ENCODE results near the gene FBL. TPM values are rescaled to one million over a fixed set of nuclear protein-coding genes. Genes with fewer than 3 reads are reported as not detected.
"Not testable (repeated sequence)": the region's sequence is repeated elsewhere in the genome, so short reads cannot be mapped to it uniquely, and the experiment has no call there.

Gene FBL
- total RNA-seq, 1 donor from 2014 or later = 135 TPM

DNA sequence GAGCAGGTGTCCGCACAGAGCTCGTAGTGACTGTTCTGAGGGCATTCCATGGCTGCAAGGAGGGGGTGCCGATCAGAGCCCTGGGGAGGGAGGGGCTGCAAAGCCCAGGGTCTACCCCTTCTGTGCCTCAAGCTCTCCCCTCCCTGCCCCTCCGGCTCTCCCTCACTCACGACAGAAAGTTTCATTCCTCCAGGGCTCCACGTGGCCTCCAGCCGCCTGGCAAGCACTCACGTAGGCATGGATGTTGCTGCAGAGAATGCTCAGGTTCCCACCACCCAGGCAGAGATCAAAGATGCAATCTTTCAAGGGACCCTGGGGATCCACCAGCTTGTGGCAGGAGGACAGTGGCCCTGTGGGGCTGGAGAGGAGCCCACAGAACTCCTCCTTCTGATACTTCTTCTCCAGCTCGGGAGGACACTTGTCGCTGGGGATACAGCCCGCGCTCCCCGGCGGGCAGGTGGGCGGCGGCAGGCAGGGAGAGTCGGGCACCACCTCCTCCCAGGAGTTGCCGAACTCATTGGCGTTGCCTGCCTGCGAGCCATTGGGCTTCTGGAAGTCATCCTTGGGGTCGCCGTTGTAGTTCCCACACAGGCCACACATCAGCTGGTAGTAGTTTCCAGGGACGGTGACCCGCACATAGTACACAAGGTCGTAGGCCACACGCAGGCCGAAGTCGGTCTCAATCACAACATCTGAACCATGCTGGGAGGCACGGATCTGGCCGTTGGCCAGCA, 39.8 kb upstream of the FBL start:
- H3K79me2 ChIP-seq (ENCODE audit: insufficient read depth, low read length); H3K36me3 Mint-ChIP-seq (ENCODE audit: low read depth, unreplicated experiment); H3K4me3 ChIP-seq (ENCODE audit: insufficient read depth, low read depth, low read length); H3K4me2 ChIP-seq (ENCODE audit: low read length); H3K9me3 ChIP-seq (ENCODE audit: insufficient read depth, low read depth, low read length); H4K20me1 ChIP-seq (ENCODE audit: insufficient read depth, low read length); DNase-seq (ENCODE audit: low read depth); H3K36me3 ChIP-seq (ENCODE audit: insufficient read depth, low read length); H3K4me1 Mint-ChIP-seq (ENCODE audit: low read depth, unreplicated experiment); H3K9ac ChIP-seq (ENCODE audit: low read length); H3K4me3 Mint-ChIP-seq (ENCODE audit: unreplicated experiment); H3K4me1 ChIP-seq (ENCODE audit: insufficient read depth, low read length); H2AFZ ChIP-seq (ENCODE audit: low read depth, low read length); H3K27ac Mint-ChIP-seq (ENCODE audit: unreplicated experiment); H3K27me3 ChIP-seq (ENCODE audit: insufficient read depth, low read length); FAIRE-seq; H3K27ac ChIP-seq (ENCODE audit: low read depth, low read length); H3K9me3 Mint-ChIP-seq (ENCODE audit: unreplicated experiment): not testable (repeated sequence)
- peaks cover 14% of the 10 kb centered on the region for H3K27me3 Mint-ChIP-seq (ENCODE audit: low read depth, unreplicated experiment)

DNA sequence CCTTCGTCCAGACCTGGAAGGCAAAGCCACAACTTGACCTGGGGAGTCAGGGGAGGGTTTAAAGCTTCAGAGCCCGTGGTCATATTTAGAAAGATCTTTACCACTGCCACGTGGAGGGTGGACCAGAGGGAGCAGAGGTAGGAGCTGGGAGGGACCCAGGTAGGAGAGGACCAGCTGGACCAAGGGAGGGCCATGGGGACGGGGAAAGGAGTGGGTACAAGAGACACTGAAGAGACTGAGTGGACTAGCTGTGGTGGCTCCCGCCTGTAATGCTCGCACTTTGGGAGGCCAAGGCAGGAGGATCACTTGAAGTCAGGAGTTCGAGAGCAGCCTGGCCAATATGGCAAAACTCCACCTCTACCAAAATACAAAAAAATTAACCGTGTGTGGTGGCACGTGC, 38.5 kb upstream of the FBL start:
- not testable (repeated sequence) for H3K27ac ChIP-seq (ENCODE audit: low read depth, low read length); H3K4me3 ChIP-seq (ENCODE audit: insufficient read depth, low read depth, low read length); H3K9me3 Mint-ChIP-seq (ENCODE audit: unreplicated experiment); H3K27ac Mint-ChIP-seq (ENCODE audit: unreplicated experiment); H3K9me3 ChIP-seq (ENCODE audit: insufficient read depth, low read depth, low read length); H4K20me1 ChIP-seq (ENCODE audit: insufficient read depth, low read length); H3K4me3 Mint-ChIP-seq (ENCODE audit: unreplicated experiment); H2AFZ ChIP-seq (ENCODE audit: low read depth, low read length); H3K4me1 ChIP-seq (ENCODE audit: insufficient read depth, low read length); H3K36me3 ChIP-seq (ENCODE audit: insufficient read depth, low read length); H3K4me2 ChIP-seq (ENCODE audit: low read length); H3K27me3 ChIP-seq (ENCODE audit: insufficient read depth, low read length); H3K4me1 Mint-ChIP-seq (ENCODE audit: low read depth, unreplicated experiment); H3K36me3 Mint-ChIP-seq (ENCODE audit: low read depth, unreplicated experiment); H3K9ac ChIP-seq (ENCODE audit: low read length); H3K27me3 Mint-ChIP-seq (ENCODE audit: low read depth, unreplicated experiment); DNase-seq (ENCODE audit: low read depth); FAIRE-seq; H3K79me2 ChIP-seq (ENCODE audit: insufficient read depth, low read length)

DNA sequence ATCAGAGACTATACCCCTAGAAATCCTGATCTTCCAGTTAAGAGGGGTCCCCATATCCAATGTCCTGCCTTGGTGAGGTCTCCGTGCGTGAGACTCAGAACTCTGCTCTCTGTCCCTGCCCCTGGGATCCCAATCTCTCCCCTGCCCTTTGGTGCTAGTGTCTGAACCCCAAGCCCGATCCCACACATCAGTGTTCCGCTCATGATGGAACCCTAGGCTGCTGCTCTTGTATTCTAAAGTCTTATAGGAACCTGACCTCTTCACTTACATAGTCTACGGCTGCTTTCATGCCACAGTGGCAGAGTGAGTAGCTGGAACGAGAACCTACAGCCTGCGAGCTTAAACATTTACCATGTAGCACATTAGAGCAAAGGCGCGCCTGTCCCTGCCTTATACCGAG, 36.5 kb upstream of the FBL start:
- not testable (repeated sequence) for H3K9me3 ChIP-seq (ENCODE audit: insufficient read depth, low read depth, low read length); H3K4me2 ChIP-seq (ENCODE audit: low read length); DNase-seq (ENCODE audit: low read depth); H3K9ac ChIP-seq (ENCODE audit: low read length); H3K4me3 Mint-ChIP-seq (ENCODE audit: unreplicated experiment); H3K27ac Mint-ChIP-seq (ENCODE audit: unreplicated experiment); H3K36me3 Mint-ChIP-seq (ENCODE audit: low read depth, unreplicated experiment); H3K4me3 ChIP-seq (ENCODE audit: insufficient read depth, low read depth, low read length); H3K9me3 Mint-ChIP-seq (ENCODE audit: unreplicated experiment); H3K27ac ChIP-seq (ENCODE audit: low read depth, low read length); H2AFZ ChIP-seq (ENCODE audit: low read depth, low read length); H3K79me2 ChIP-seq (ENCODE audit: insufficient read depth, low read length); H3K27me3 ChIP-seq (ENCODE audit: insufficient read depth, low read length); H3K4me1 ChIP-seq (ENCODE audit: insufficient read depth, low read length); FAIRE-seq; H3K36me3 ChIP-seq (ENCODE audit: insufficient read depth, low read length); H3K4me1 Mint-ChIP-seq (ENCODE audit: low read depth, unreplicated experiment); H4K20me1 ChIP-seq (ENCODE audit: insufficient read depth, low read length)
- H3K27me3 Mint-ChIP-seq (ENCODE audit: low read depth, unreplicated experiment) = peaks cover 13% of the 10 kb centered on the region

- H3K27me3 Mint-ChIP-seq (ENCODE audit: low read depth, unreplicated experiment) = peaks cover 17% of the 10 kb centered on the region
- H3K27ac Mint-ChIP-seq (ENCODE audit: unreplicated experiment); H3K4me3 ChIP-seq (ENCODE audit: insufficient read depth, low read depth, low read length); H3K9me3 Mint-ChIP-seq (ENCODE audit: unreplicated experiment); H3K27me3 ChIP-seq (ENCODE audit: insufficient read depth, low read length); H3K79me2 ChIP-seq (ENCODE audit: insufficient read depth, low read length); H2AFZ ChIP-seq (ENCODE audit: low read depth, low read length); H3K36me3 Mint-ChIP-seq (ENCODE audit: low read depth, unreplicated experiment); H3K4me2 ChIP-seq (ENCODE audit: low read length); H3K9me3 ChIP-seq (ENCODE audit: insufficient read depth, low read depth, low read length); DNase-seq (ENCODE audit: low read depth); H3K9ac ChIP-seq (ENCODE audit: low read length); H3K4me1 ChIP-seq (ENCODE audit: insufficient read depth, low read length); H4K20me1 ChIP-seq (ENCODE audit: insufficient read depth, low read length); H3K27ac ChIP-seq (ENCODE audit: low read depth, low read length); FAIRE-seq; H3K36me3 ChIP-seq (ENCODE audit: insufficient read depth, low read length); H3K4me3 Mint-ChIP-seq (ENCODE audit: unreplicated experiment); H3K4me1 Mint-ChIP-seq (ENCODE audit: low read depth, unreplicated experiment): not testable (repeated sequence)
Observed at GRCh38 chr19:39881495-39882110, 35.4 kb upstream of the FBL start.

DNA sequence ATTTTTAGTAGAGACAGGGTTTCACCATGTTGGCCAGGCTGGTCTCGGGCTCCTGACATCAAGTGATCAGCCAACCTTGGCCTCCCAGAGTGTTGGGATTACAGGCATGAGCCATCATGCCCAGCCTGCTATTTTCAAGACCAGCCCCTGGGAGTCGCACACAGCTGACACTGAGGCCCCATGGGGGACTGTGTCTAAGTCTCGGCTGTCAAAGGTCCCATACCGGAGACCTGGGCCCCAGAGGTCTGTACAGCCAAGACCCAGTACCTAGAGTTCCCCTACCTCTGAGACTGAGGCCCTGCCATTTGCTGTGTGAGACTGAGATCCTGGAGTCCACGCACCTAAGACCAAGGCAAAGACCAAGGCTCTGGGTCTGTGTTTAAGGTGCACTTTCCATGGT, 34.1 kb upstream of the FBL start:
- H3K36me3 Mint-ChIP-seq (ENCODE audit: low read depth, unreplicated experiment); H3K9me3 ChIP-seq (ENCODE audit: insufficient read depth, low read depth, low read length); H3K27ac ChIP-seq (ENCODE audit: low read depth, low read length); H3K4me2 ChIP-seq (ENCODE audit: low read length); H2AFZ ChIP-seq (ENCODE audit: low read depth, low read length); H3K4me3 Mint-ChIP-seq (ENCODE audit: unreplicated experiment); H3K4me1 ChIP-seq (ENCODE audit: insufficient read depth, low read length); H3K9ac ChIP-seq (ENCODE audit: low read length); H3K4me3 ChIP-seq (ENCODE audit: insufficient read depth, low read depth, low read length); FAIRE-seq; H3K4me1 Mint-ChIP-seq (ENCODE audit: low read depth, unreplicated experiment); DNase-seq (ENCODE audit: low read depth); H4K20me1 ChIP-seq (ENCODE audit: insufficient read depth, low read length); H3K27ac Mint-ChIP-seq (ENCODE audit: unreplicated experiment); H3K79me2 ChIP-seq (ENCODE audit: insufficient read depth, low read length); H3K9me3 Mint-ChIP-seq (ENCODE audit: unreplicated experiment); H3K27me3 ChIP-seq (ENCODE audit: insufficient read depth, low read length); H3K36me3 ChIP-seq (ENCODE audit: insufficient read depth, low read length): not testable (repeated sequence)
- peaks cover 20% of the 10 kb centered on the region for H3K27me3 Mint-ChIP-seq (ENCODE audit: low read depth, unreplicated experiment)

- H3K4me3 Mint-ChIP-seq (ENCODE audit: unreplicated experiment); H3K36me3 Mint-ChIP-seq (ENCODE audit: low read depth, unreplicated experiment); H3K4me3 ChIP-seq (ENCODE audit: insufficient read depth, low read depth, low read length); H3K27ac ChIP-seq (ENCODE audit: low read depth, low read length); H3K4me2 ChIP-seq (ENCODE audit: low read length); H3K4me1 Mint-ChIP-seq (ENCODE audit: low read depth, unreplicated experiment); H3K36me3 ChIP-seq (ENCODE audit: insufficient read depth, low read length); H3K27me3 ChIP-seq (ENCODE audit: insufficient read depth, low read length); H3K79me2 ChIP-seq (ENCODE audit: insufficient read depth, low read length); H2AFZ ChIP-seq (ENCODE audit: low read depth, low read length); DNase-seq (ENCODE audit: low read depth); H4K20me1 ChIP-seq (ENCODE audit: insufficient read depth, low read length); H3K9ac ChIP-seq (ENCODE audit: low read length); H3K27ac Mint-ChIP-seq (ENCODE audit: unreplicated experiment); H3K9me3 ChIP-seq (ENCODE audit: insufficient read depth, low read depth, low read length); H3K9me3 Mint-ChIP-seq (ENCODE audit: unreplicated experiment); H3K4me1 ChIP-seq (ENCODE audit: insufficient read depth, low read length); FAIRE-seq: not testable (repeated sequence)
- peaks cover 20% of the 10 kb centered on the region for H3K27me3 Mint-ChIP-seq (ENCODE audit: low read depth, unreplicated experiment)
Observed at GRCh38 chr19:39879796-39880195, 33.6 kb upstream of the FBL start.

Measured in astrocyte (in vitro differentiated cells and primary cell).